H9 (cell line): ENCODE data around the gene TRNAU1AP. TPM values are rescaled to one million over a fixed set of nuclear protein-coding genes. Genes with fewer than 3 reads are reported as not detected.

Experiments used
- DNase-seq: peaks from one replicate; pipeline ENCODE4 v3.0.0-alpha.2; 2017
- H2AFZ ChIP-seq: one replicate; pipeline ENCODE4 v1.6.1; 2013; ENCODE audit warnings: mild to moderate bottlenecking, low read length, control low read depth, moderate library complexity
- H2AK5ac ChIP-seq: 2 replicates; pipeline ENCODE4 v1.6.1; 2013; ENCODE audit warnings: low read length, control low read depth, mixed read lengths; ENCODE audit not compliant: insufficient read length
- H2BK120ac ChIP-seq: one replicate; pipeline ENCODE4 v1.6.1; 2013; ENCODE audit warnings: low read depth, mild to moderate bottlenecking, low read length, control low read depth, inconsistent platforms; ENCODE audit not compliant: poor library complexity, severe bottlenecking
- H2BK12ac ChIP-seq: 2 replicates; pipeline ENCODE4 v1.6.1; 2013; ENCODE audit warnings: low read length, control low read depth, mixed read lengths, low read depth; ENCODE audit not compliant: insufficient read length
- H2BK15ac ChIP-seq: 2 replicates; pipeline ENCODE4 v1.6.1; 2013; ENCODE audit warnings: low read depth, low read length, control low read depth
- H2BK20ac ChIP-seq: one replicate; pipeline ENCODE4 v1.6.1; 2013; ENCODE audit warnings: low read depth, mild to moderate bottlenecking, low read length, control low read depth, inconsistent platforms; ENCODE audit not compliant: poor library complexity, severe bottlenecking
- H2BK5ac ChIP-seq: 2 replicates; pipeline ENCODE4 v1.6.1; 2013; ENCODE audit warnings: low read length, control low read depth, mixed read lengths; ENCODE audit not compliant: insufficient read length
- H3K14ac ChIP-seq: 2 replicates; pipeline ENCODE4 v1.6.1; 2013; ENCODE audit warnings: low read length, control low read depth; ENCODE audit not compliant: insufficient read depth
- H3K18ac ChIP-seq: 2 replicates; pipeline ENCODE4 v1.6.1; 2013; ENCODE audit warnings: low read depth, mild to moderate bottlenecking, mixed read lengths, low read length, control low read depth; ENCODE audit not compliant: insufficient read length
- H3K23ac ChIP-seq: 2 replicates; pipeline ENCODE4 v1.6.1; 2013; ENCODE audit warnings: low read length, control low read depth, mixed read lengths, low read depth; ENCODE audit not compliant: insufficient read length
- H3K23me2 ChIP-seq: 2 replicates; pipeline ENCODE4 v1.6.1; 2013; ENCODE audit warnings: low read depth, mild to moderate bottlenecking, mixed read lengths, low read length, control low read depth; ENCODE audit not compliant: insufficient read length, poor library complexity, severe bottlenecking
- H3K27ac ChIP-seq: 2 replicates; pipeline ENCODE4 v1.5.1; 2013; ENCODE audit warnings: low read length, control low read depth, mixed read lengths, low read depth; ENCODE audit not compliant: insufficient read length
- H3K27me3 ChIP-seq: 2 replicates; pipeline ENCODE4 v1.6.1; 2013; ENCODE audit warnings: low read length, control low read depth, inconsistent platforms; ENCODE audit not compliant: insufficient read depth
- H3K4ac ChIP-seq: 2 replicates; pipeline ENCODE4 v1.6.1; 2013; ENCODE audit warnings: low read depth, mild to moderate bottlenecking, control low read depth, inconsistent platforms, low read length, moderate library complexity
- H3K4me1 ChIP-seq: 2 replicates; pipeline ENCODE4 v1.6.1; 2013; ENCODE audit warnings: low read length, control low read depth, inconsistent platforms; ENCODE audit not compliant: insufficient read depth
- H3K4me2 ChIP-seq: 2 replicates; pipeline ENCODE4 v1.6.1; 2013; ENCODE audit warnings: low read length, control low read depth, mixed read lengths; ENCODE audit not compliant: insufficient read length, insufficient read depth
- H3K56ac ChIP-seq: 2 replicates; pipeline ENCODE4 v1.6.1; 2013; ENCODE audit warnings: low read depth, mild to moderate bottlenecking, mixed read lengths, low read length, control low read depth; ENCODE audit not compliant: insufficient read length
- H3K79me1 ChIP-seq: 2 replicates; pipeline ENCODE4 v1.6.1; 2013; ENCODE audit warnings: low read depth, mild to moderate bottlenecking, moderate library complexity, low read length, control low read depth, inconsistent platforms; ENCODE audit not compliant: insufficient read depth, poor library complexity, severe bottlenecking
- H3K79me2 ChIP-seq: 2 replicates; pipeline ENCODE4 v1.6.1; 2013; ENCODE audit warnings: low read length, control low read depth, inconsistent platforms; ENCODE audit not compliant: insufficient read depth
- H3K9ac ChIP-seq: 2 replicates; pipeline ENCODE4 v1.6.1; 2013; ENCODE audit warnings: low read length, control low read depth, mixed read lengths; ENCODE audit not compliant: insufficient read length; ENCODE audit errors: extremely low read depth
- H3K9me3 ChIP-seq: one replicate; pipeline ENCODE4 v1.6.1; 2013; ENCODE audit warnings: low read depth, low read length, inconsistent platforms; ENCODE audit not compliant: control insufficient read depth
- H3T11ph ChIP-seq: one replicate; pipeline ENCODE4 v1.6.1; 2013; ENCODE audit warnings: mild to moderate bottlenecking, low read length, control low read depth, inconsistent platforms
- H4K20me1 ChIP-seq: one replicate; pipeline ENCODE4 v1.6.1; 2013; ENCODE audit not compliant: control insufficient read depth, insufficient read length, insufficient read depth
- H4K5ac ChIP-seq: 2 replicates; pipeline ENCODE4 v1.6.1; 2013; ENCODE audit warnings: low read depth, mild to moderate bottlenecking, mixed read lengths, low read length, control low read depth; ENCODE audit not compliant: insufficient read length
- H4K8ac ChIP-seq: replicated peaks from 2 replicates; pipeline ENCODE4 v1.6.1; 2013; ENCODE audit warnings: low read length, control low read depth, mixed read lengths, low read depth; ENCODE audit not compliant: insufficient read length
- H4K91ac ChIP-seq: 2 replicates; pipeline ENCODE4 v1.6.1; 2013; ENCODE audit warnings: low read depth, mild to moderate bottlenecking, moderate library complexity, mixed read lengths, low read length, control low read depth; ENCODE audit not compliant: insufficient read length
- H3K27ac Mint-ChIP-seq, 3 experiments: 2 replicates in 2 of 3; 3 replicates in 1 of 3; pipeline ENCODE4 v1.8.0; 2020 to 2021; ENCODE audit warnings: mixed read lengths in 3 of 3, mild to moderate bottlenecking in 1 of 3, moderate library complexity in 1 of 3
- H3K27me3 Mint-ChIP-seq: 2 replicates; pipeline ENCODE4 v1.8.0; 2021; ENCODE audit warnings: low read depth, mild to moderate bottlenecking, moderate library complexity, mixed read lengths
- H3K36me3 Mint-ChIP-seq, 3 experiments: 2 replicates in 2 of 3; 3 replicates in 1 of 3; pipeline ENCODE4 v1.8.0; 2020 to 2021; ENCODE audit warnings: low read depth in 3 of 3, mixed read lengths in 3 of 3; ENCODE audit not compliant: insufficient read depth in 1 of 3
- H3K4me1 Mint-ChIP-seq, 2 experiments: 2 replicates each; pipeline ENCODE4 v1.8.0; 2020; ENCODE audit warnings: mixed read lengths in 2 of 2
- H3K4me3 Mint-ChIP-seq, 2 experiments: 2 replicates in 1 of 2; 3 replicates in 1 of 2; pipeline ENCODE4 v1.8.0; 2020 to 2021; ENCODE audit warnings: mild to moderate bottlenecking in 2 of 2, mixed read lengths in 2 of 2, moderate library complexity in 1 of 2
- H3K9me3 Mint-ChIP-seq, 2 experiments: 2 replicates in 1 of 2; 3 replicates in 1 of 2; pipeline ENCODE4 v1.8.0; 2020; ENCODE audit warnings: mild to moderate bottlenecking in 2 of 2, mixed read lengths in 2 of 2, moderate library complexity in 1 of 2
- WGBS: extraction: QIAGEN DNeasy Blood & Tissue Kit; methylation state at CpG from one replicate; pipeline ENCODE4 v1.1.7; 2013; ENCODE audit warnings: missing lambda C conversion rate, low lambda C conversion rate, mixed read lengths; ENCODE audit not compliant: insufficient read length; ENCODE audit errors: extremely low coverage; 5-methylcytosine and 5-hydroxymethylcytosine counted together
- total RNA-seq: library from RNA; stranded (reverse); gene quantifications from 2 replicates; pipeline ENCODE4 v1.2.1, GENCODE V29; 2021
- TF ChIP-seq, protein P1 (sequence below): fragments of 200-600 bp; sonication (generic); conservative IDR thresholded peaks from 3 replicates; pipeline ENCODE4 v1.8.0; 2021; ENCODE audit warnings: antibody characterized with exemption, mild to moderate bottlenecking

Gene TRNAU1AP
- total RNA-seq, 1 experiment from 2014 or later: 45.0 TPM

DNA sequence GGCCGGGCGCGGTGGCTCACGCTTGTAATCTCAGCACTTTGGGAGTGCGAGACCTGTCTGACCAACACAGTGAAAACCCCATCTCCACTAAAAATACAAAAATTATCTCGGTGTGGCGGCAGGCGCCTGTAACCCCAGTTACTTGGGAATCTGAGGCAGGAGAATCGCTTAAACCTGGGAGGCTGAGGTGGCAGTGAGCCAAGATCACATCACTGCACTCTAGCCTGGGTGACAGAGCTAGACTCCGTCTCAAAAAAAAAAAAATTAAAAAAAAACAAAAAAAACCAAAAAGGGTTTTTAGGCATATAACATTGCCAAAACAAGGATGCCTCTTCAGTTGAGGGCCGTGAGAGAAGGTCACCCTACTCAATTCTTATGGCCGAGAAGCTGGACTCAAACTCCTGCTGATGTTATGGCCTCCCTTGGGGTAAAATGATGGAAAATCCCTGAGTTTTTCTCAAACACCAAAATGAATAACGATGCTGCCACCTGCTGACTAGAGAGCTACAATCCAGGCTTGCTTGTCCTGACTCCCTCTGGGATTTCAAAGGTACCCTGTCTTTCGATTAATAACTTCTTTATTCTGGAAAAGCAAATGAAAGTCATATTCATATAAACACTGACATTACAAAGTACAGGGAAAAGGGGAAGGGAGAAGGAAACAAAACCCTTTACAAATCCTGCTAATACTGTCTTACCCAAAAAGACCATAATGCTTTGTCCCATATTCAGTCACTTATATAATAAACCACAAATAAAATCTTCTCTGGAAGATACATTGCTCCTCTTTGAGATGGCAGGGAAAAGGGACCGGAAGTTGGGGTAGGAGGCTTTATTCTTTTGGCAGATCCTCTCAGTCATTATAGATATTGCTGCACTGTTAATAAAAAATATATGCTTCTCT, 49.9 kb downstream of the TRNAU1AP start:
- TF ChIP-seq, protein P1, sequence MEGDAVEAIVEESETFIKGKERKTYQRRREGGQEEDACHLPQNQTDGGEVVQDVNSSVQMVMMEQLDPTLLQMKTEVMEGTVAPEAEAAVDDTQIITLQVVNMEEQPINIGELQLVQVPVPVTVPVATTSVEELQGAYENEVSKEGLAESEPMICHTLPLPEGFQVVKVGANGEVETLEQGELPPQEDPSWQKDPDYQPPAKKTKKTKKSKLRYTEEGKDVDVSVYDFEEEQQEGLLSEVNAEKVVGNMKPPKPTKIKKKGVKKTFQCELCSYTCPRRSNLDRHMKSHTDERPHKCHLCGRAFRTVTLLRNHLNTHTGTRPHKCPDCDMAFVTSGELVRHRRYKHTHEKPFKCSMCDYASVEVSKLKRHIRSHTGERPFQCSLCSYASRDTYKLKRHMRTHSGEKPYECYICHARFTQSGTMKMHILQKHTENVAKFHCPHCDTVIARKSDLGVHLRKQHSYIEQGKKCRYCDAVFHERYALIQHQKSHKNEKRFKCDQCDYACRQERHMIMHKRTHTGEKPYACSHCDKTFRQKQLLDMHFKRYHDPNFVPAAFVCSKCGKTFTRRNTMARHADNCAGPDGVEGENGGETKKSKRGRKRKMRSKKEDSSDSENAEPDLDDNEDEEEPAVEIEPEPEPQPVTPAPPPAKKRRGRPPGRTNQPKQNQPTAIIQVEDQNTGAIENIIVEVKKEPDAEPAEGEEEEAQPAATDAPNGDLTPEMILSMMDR: peak; percentile 83
- Histone ChIP-seq H2AFZ (no peak overlapping the region), H2BK12ac (no peak overlapping the region), H3K27me3 (no peaks in the 10 kb centered on the region), H3K79me1 (no peaks in the 10 kb centered on the region), H3K23me2 (no peaks in the 10 kb centered on the region), H4K5ac (no peak overlapping the region), H3K27ac (no peak overlapping the region), H4K91ac (no peak overlapping the region), H3K56ac (no peak overlapping the region), H3K79me2 (no peaks in the 10 kb centered on the region), H3K14ac (no peak overlapping the region), H3K4me2 (no peak overlapping the region), H2BK20ac (no peak overlapping the region), H2BK120ac (no peak overlapping the region), H2AK5ac (no peak overlapping the region), H3K4ac (no peak overlapping the region), H3K9ac (no peak overlapping the region), H2BK15ac (no peak overlapping the region), H3K23ac (no peak overlapping the region), H3K4me1 (no peaks in the 10 kb centered on the region), H4K8ac (no peak overlapping the region), H3T11ph (no peak overlapping the region), H4K20me1 (no peaks in the 10 kb centered on the region), H3K9me3 (no peaks in the 10 kb centered on the region), H3K18ac (no peak overlapping the region), H2BK5ac (no peak overlapping the region)
- H3K36me3 Mint-ChIP-seq: peaks cover 3 to 28% (median 10%) of the 10 kb centered on the region in 3 experiments; a peak in 6 of 7 replicates
- H3K4me1 Mint-ChIP-seq: peaks cover 8 to 27% of the 10 kb centered on the region in 2 experiments
- no peaks in the 10 kb centered on the region for H3K9me3 Mint-ChIP-seq
- peak overlapping the region in 1 of 2 experiments; percentile 28; a peak in 1 of 5 replicates for H3K4me3 Mint-ChIP-seq
- WGBS: no CpG with 5 or more reads among the region's 15 CpGs
- no peak for DNase-seq
- H3K27me3 Mint-ChIP-seq: no peaks in the 10 kb centered on the region
- H3K27ac Mint-ChIP-seq: peak overlapping the region in 2 of 3 experiments; percentile 46 to 62; a peak in 3 of 7 replicates
